Neural progenitor cell (in vitro differentiated cells): Measurements from ENCODE around the gene LPCAT4. TPM values are rescaled to one million over a fixed set of nuclear protein-coding genes. Genes with fewer than 3 reads are reported as not detected.
"Not testable (repeated sequence)": the region's sequence is repeated elsewhere in the genome, so short reads cannot be mapped to it uniquely, and the experiment has no call there.

Experiments used
- DNase-seq: peaks from one replicate; pipeline ENCODE4 v3.0.0-alpha.2; 2016; ENCODE audit warnings: low spot score
- H2AFZ ChIP-seq: fragments of 200-600 bp; sonication (generic); replicated peaks from 2 replicates; pipeline ENCODE4 v1.6.1; 2016; ENCODE audit warnings: antibody characterized with exemption
- H3F3A ChIP-seq: fragments of 200-600 bp; sonication (generic); 2 replicates; pipeline ENCODE4 v1.6.1; 2016; ENCODE audit warnings: antibody characterized with exemption, low read depth
- H3K27ac ChIP-seq: fragments of 200-600 bp; sonication (generic); 2 replicates; pipeline ENCODE4 v1.5.1; 2016; ENCODE audit warnings: mild to moderate bottlenecking
- H3K27me3 ChIP-seq: fragments of 200-600 bp; sonication (generic); 2 replicates; pipeline ENCODE4 v1.6.1; 2016; ENCODE audit warnings: mild to moderate bottlenecking, moderate library complexity
- H3K36me3 ChIP-seq: fragments of 200-600 bp; sonication (generic); 2 replicates; pipeline ENCODE4 v1.5.1; 2016
- H3K4me1 ChIP-seq: fragments of 200-600 bp; sonication (generic); 2 replicates; pipeline ENCODE4 v1.6.1; 2016; ENCODE audit warnings: mixed run types
- H3K4me2 ChIP-seq: fragments of 200-600 bp; sonication (generic); 2 replicates; pipeline ENCODE4 v1.6.1; 2016
- H3K4me3 ChIP-seq: fragments of 200-600 bp; sonication (generic); 2 replicates; pipeline ENCODE4 v1.5.1; 2016
- H3K79me2 ChIP-seq: fragments of 200-600 bp; sonication (generic); 2 replicates; pipeline ENCODE4 v1.6.1; 2016; ENCODE audit warnings: low read depth
- H3K9ac ChIP-seq: fragments of 200-600 bp; sonication (generic); 2 replicates; pipeline ENCODE4 v1.6.1; 2016
- H3K9me3 ChIP-seq: fragments of 200-600 bp; sonication (generic); 2 replicates; pipeline ENCODE4 v1.5.1; 2016; ENCODE audit warnings: low read depth
- H4K20me1 ChIP-seq: fragments of 200-600 bp; sonication (generic); 2 replicates; pipeline ENCODE4 v1.6.1; 2016; ENCODE audit warnings: low read depth
- H3K27ac Mint-ChIP-seq: 3 replicates; pipeline ENCODE4 v1.8.0; 2021; ENCODE audit warnings: mixed read lengths
- H3K27me3 Mint-ChIP-seq: 2 replicates; pipeline ENCODE4 v1.8.0; 2022; ENCODE audit warnings: low read depth, mild to moderate bottlenecking, inconsistent platforms, moderate library complexity, mixed read lengths; ENCODE audit not compliant: insufficient read depth
- H3K36me3 Mint-ChIP-seq: 3 replicates; pipeline ENCODE4 v1.8.0; 2021; ENCODE audit warnings: mixed read lengths
- H3K4me1 Mint-ChIP-seq: 3 replicates; pipeline ENCODE4 v1.8.0; 2021; ENCODE audit warnings: mixed read lengths
- H3K4me3 Mint-ChIP-seq: 3 replicates; pipeline ENCODE4 v1.8.0; 2021; ENCODE audit warnings: mild to moderate bottlenecking, moderate library complexity, mixed read lengths
- H3K9me3 Mint-ChIP-seq: 3 replicates; pipeline ENCODE4 v1.8.0; 2020; ENCODE audit warnings: mixed read lengths
- CTCF ChIP-seq: fragments of 200-600 bp; sonication (generic); IDR thresholded peaks from 2 replicates; pipeline ENCODE4 v1.5.1; 2017; ENCODE audit warnings: antibody characterized with exemption, mild to moderate bottlenecking
- EZH2 ChIP-seq: fragments of 200-600 bp; sonication (generic); IDR thresholded peaks from 2 replicates; pipeline ENCODE4 v1.6.1; 2017; ENCODE audit warnings: antibody characterized with exemption, mild to moderate bottlenecking, moderate library complexity
- EZH2phosphoT487 ChIP-seq: fragments of 200-600 bp; sonication (generic); IDR thresholded peaks from 2 replicates; pipeline ENCODE4 v1.6.1; 2017; ENCODE audit warnings: antibody characterized with exemption
- total RNA-seq: library from RNA; depleted of rRNA; stranded (reverse); fragments of >200 nt; gene quantifications from 2 replicates; pipeline ENCODE4 v1.2.3, GENCODE V29; 2015; ENCODE audit warnings: low replicate concordance

The LPCAT4 gene
- total RNA-seq, 1 donor from 2014 or later: 35.1 TPM

- H3F3A ChIP-seq: no peaks in the 10 kb centered on the region
- H3K4me1 ChIP-seq: no peaks in the 10 kb centered on the region
- no peaks in the 10 kb centered on the region for H3K36me3 ChIP-seq
- no peak for DNase-seq
- H3K27ac ChIP-seq: no peak overlapping the region
- no peaks in the 10 kb centered on the region for H3K27me3 ChIP-seq
- H2AFZ ChIP-seq: no peak overlapping the region
- H3K4me2 ChIP-seq: no peak overlapping the region
- no peaks in the 10 kb centered on the region for H4K20me1 ChIP-seq
- H3K27me3 Mint-ChIP-seq: peaks cover 11% of the 10 kb centered on the region
- H3K79me2 ChIP-seq: no peaks in the 10 kb centered on the region
- peaks cover 4% of the 10 kb centered on the region for H3K36me3 Mint-ChIP-seq
- no peaks in the 10 kb centered on the region for H3K4me1 Mint-ChIP-seq
- no peaks in the 10 kb centered on the region for H3K9me3 Mint-ChIP-seq
- H3K4me3 ChIP-seq: no peak overlapping the region
- no peak for TF ChIP-seq EZH2phosphoT487
- TF ChIP-seq CTCF: no peak
- TF ChIP-seq EZH2: no peak
- H3K9ac ChIP-seq: no peak overlapping the region
- H3K27ac Mint-ChIP-seq: no peak overlapping the region
- no peaks in the 10 kb centered on the region for H3K9me3 ChIP-seq
- H3K4me3 Mint-ChIP-seq: no peak overlapping the region
Observed at GRCh38 chr15:34354286-34354685, 12.7 kb downstream of the LPCAT4 start.

GRCh38 chr15:34353627-34354026, 13.4 kb downstream of the LPCAT4 start:
- H3K36me3 ChIP-seq: no peaks in the 10 kb centered on the region
- H2AFZ ChIP-seq: no peak overlapping the region
- DNase-seq: no peak
- H3K27ac ChIP-seq: no peak overlapping the region
- Mint-ChIP-seq H3K4me3 (peak overlapping the region; percentile 57), H3K27ac (no peak overlapping the region), H3K9me3 (no peaks in the 10 kb centered on the region), H3K4me1 (no peaks in the 10 kb centered on the region), H3K36me3 (peaks cover 4% of the 10 kb centered on the region), H3K27me3 (peaks cover 11% of the 10 kb centered on the region)
- H3K9me3 ChIP-seq: no peaks in the 10 kb centered on the region
- H3K27me3 ChIP-seq: no peaks in the 10 kb centered on the region
- H4K20me1 ChIP-seq: no peaks in the 10 kb centered on the region
- H3K79me2 ChIP-seq: no peaks in the 10 kb centered on the region
- TF ChIP-seq CTCF: no peak
- no peak for TF ChIP-seq EZH2phosphoT487
- no peak for TF ChIP-seq EZH2
- H3F3A ChIP-seq: no peaks in the 10 kb centered on the region
- no peaks in the 10 kb centered on the region for H3K4me1 ChIP-seq
- no peak overlapping the region for H3K4me3 ChIP-seq
- H3K4me2 ChIP-seq: no peak overlapping the region
- H3K9ac ChIP-seq: no peak overlapping the region

GRCh38 chr15:34352996-34353395, 14.0 kb downstream of the LPCAT4 start:
- H3K27me3 ChIP-seq, H3K4me1 ChIP-seq, H3K4me2 ChIP-seq, H3K36me3 Mint-ChIP-seq, H3K27ac Mint-ChIP-seq, H3K36me3 ChIP-seq, H3K27me3 Mint-ChIP-seq, H3K27ac ChIP-seq, H3K4me3 ChIP-seq, H4K20me1 ChIP-seq, H2AFZ ChIP-seq, H3K4me3 Mint-ChIP-seq, H3K9me3 ChIP-seq, H3K9ac ChIP-seq, H3F3A ChIP-seq, H3K4me1 Mint-ChIP-seq, H3K79me2 ChIP-seq, DNase-seq, H3K9me3 Mint-ChIP-seq: not testable (repeated sequence)

GRCh38 chr15:34349769-34350168, 17.2 kb downstream of the LPCAT4 start:
- Histone ChIP-seq H4K20me1 (no peaks in the 10 kb centered on the region), H3K79me2 (no peaks in the 10 kb centered on the region), H3K4me1 (no peaks in the 10 kb centered on the region), H3K9ac (no peak overlapping the region), H3K36me3 (no peaks in the 10 kb centered on the region), H2AFZ (no peak overlapping the region), H3K27me3 (no peaks in the 10 kb centered on the region), H3F3A (peaks cover 6% of the 10 kb centered on the region), H3K4me2 (no peak overlapping the region), H3K27ac (no peak overlapping the region), H3K9me3 (no peaks in the 10 kb centered on the region), H3K4me3 (no peak overlapping the region)
- Mint-ChIP-seq H3K4me1 (no peaks in the 10 kb centered on the region), H3K4me3 (no peak overlapping the region), H3K9me3 (no peaks in the 10 kb centered on the region), H3K36me3 (peaks cover 2% of the 10 kb centered on the region), H3K27me3 (peaks cover 5% of the 10 kb centered on the region), H3K27ac (no peak overlapping the region)
- no peak for DNase-seq
- TF ChIP-seq EZH2 (no peak), CTCF (no peak), EZH2phosphoT487 (no peak)
